Lower lobe of right lung (tissue), 2 donors: Measurements from ENCODE around the gene ATP2A1. TPM values are rescaled to one million over a fixed set of nuclear protein-coding genes. Genes with fewer than 3 reads are reported as not detected.
A peak's percentile ranks its signal among the peaks of the same experiment; 100 is the strongest.

ENCODE experiments used
- ATAC-seq, 2 donors: fragments of 200-7000 bp; cut with Tn5 transposase; one replicate each; pipeline ENCODE4 v1.9.1; 2020 to 2022; ENCODE audit warnings: mild to moderate bottlenecking in 2 of 2, moderate library complexity in 2 of 2
- DNase-seq: peaks from one replicate; pipeline ENCODE4 v3.0.0-alpha.2; 2020
- H3K27ac ChIP-seq: fragments of 200-600 bp; one replicate; pipeline ENCODE4 v1.8.0; 2022
- H3K27me3 ChIP-seq: fragments of 200-600 bp; one replicate; pipeline ENCODE4 v1.8.0; 2022; ENCODE audit warnings: low read depth
- H3K36me3 ChIP-seq: fragments of 200-600 bp; one replicate; pipeline ENCODE4 v1.8.0; 2022; ENCODE audit warnings: mild to moderate bottlenecking
- H3K4me1 ChIP-seq: fragments of 200-600 bp; one replicate; pipeline ENCODE4 v1.8.0; 2022
- H3K4me3 ChIP-seq: fragments of 200-600 bp; one replicate; pipeline ENCODE4 v1.8.0; 2022; ENCODE audit warnings: mild to moderate bottlenecking
- H3K9me3 ChIP-seq: fragments of 200-600 bp; one replicate; pipeline ENCODE4 v1.8.0; 2022
- CTCF ChIP-seq: fragments of 200-600 bp; IDR thresholded peaks from one replicate; pipeline ENCODE4 v1.8.0; 2022; ENCODE audit warnings: antibody characterized with exemption, mild to moderate bottlenecking
- intact Hi-C: fragments of 100-400 bp; cut with DNase I; formaldehyde crosslinking; loops from one replicate; pipeline ENCODE4 v1.11.0; 2022
- total RNA-seq: library from RNA; stranded (reverse); fragmentation: NEBNext Ultra II Directional; extraction: Animal tissue kit (Norgen Biotek cat#: 25700); gene quantifications from one replicate; pipeline ENCODE4 v1.2.1, GENCODE V29; 2021
- donor health status: DM: no; HTN: yes; CAD: no; lungs with severe emphysema.

ATP2A1 gene
- total RNA-seq, 1 donor from 2014 or later: 0.38 TPM

GRCh38 chr16:28835864-28836760 is 42.2 kb upstream of the ATP2A1 start:
- Histone ChIP-seq H3K4me3 (no peak overlapping the region), H3K36me3 (peaks cover 78% of the 10 kb centered on the region), H3K27me3 (no peaks in the 10 kb centered on the region), H3K4me1 (no peaks in the 10 kb centered on the region), H3K27ac (no peak overlapping the region), H3K9me3 (no peaks in the 10 kb centered on the region)
- intact Hi-C loops: no loop called here
- no peak for TF ChIP-seq CTCF
- ATAC-seq (peak; percentile 5 to 38), DNase-seq (no peak)

- DNase-seq: no peak
Measured at GRCh38 chr16:28836761-28837064, 41.6 kb upstream of the ATP2A1 start.

GRCh38 chr16:28837672-28838557 is 40.4 kb upstream of the ATP2A1 start:
- no peak for TF ChIP-seq CTCF
- ATAC-seq (no peak), DNase-seq (no peak)
- Histone ChIP-seq H3K4me3 (no peak overlapping the region), H3K4me1 (no peaks in the 10 kb centered on the region), H3K36me3 (peaks cover 78% of the 10 kb centered on the region), H3K27me3 (no peaks in the 10 kb centered on the region), H3K27ac (no peak overlapping the region), H3K9me3 (no peaks in the 10 kb centered on the region)
- intact Hi-C loops: no loop called here

More at GRCh38 chr16:28836761-28837064, 41.6 kb upstream of the ATP2A1 start:
- H3K27ac ChIP-seq: no peak overlapping the region
- peaks cover 78% of the 10 kb centered on the region for H3K36me3 ChIP-seq
- no peak for TF ChIP-seq CTCF
- ATAC-seq: no peak
- H3K4me1 ChIP-seq: no peaks in the 10 kb centered on the region
- no peaks in the 10 kb centered on the region for H3K9me3 ChIP-seq
- no peak overlapping the region for H3K4me3 ChIP-seq
- H3K27me3 ChIP-seq: no peaks in the 10 kb centered on the region
- intact Hi-C loops: no loop called here

- H3K4me1 ChIP-seq: no peaks in the 10 kb centered on the region
- DNase-seq: no peak
- TF ChIP-seq CTCF: no peak
- H3K27me3 ChIP-seq: no peaks in the 10 kb centered on the region
- peaks cover 78% of the 10 kb centered on the region for H3K36me3 ChIP-seq
- intact Hi-C loops: no loop called here
- H3K27ac ChIP-seq: no peak overlapping the region
- no peaks in the 10 kb centered on the region for H3K9me3 ChIP-seq
- ATAC-seq: no peak
- H3K4me3 ChIP-seq: no peak overlapping the region
Measured at GRCh38 chr16:28838558-28838918, 39.8 kb upstream of the ATP2A1 start.

- peaks cover 78% of the 10 kb centered on the region for H3K36me3 ChIP-seq
- no peaks in the 10 kb centered on the region for H3K27me3 ChIP-seq
- H3K9me3 ChIP-seq: no peaks in the 10 kb centered on the region
- H3K4me1 ChIP-seq: no peaks in the 10 kb centered on the region
- no peak overlapping the region for H3K27ac ChIP-seq
- intact Hi-C loops: no loop called here
- no peak overlapping the region for H3K4me3 ChIP-seq
- DNase-seq: no peak
- TF ChIP-seq CTCF: no peak
- no peak for ATAC-seq
Measured at GRCh38 chr16:28839004-28839639, 39.2 kb upstream of the ATP2A1 start.
